Muscle layer of duodenum (tissue), 2 donors: ENCODE data around the gene CACNG8.
"Not testable (repeated sequence)": the region's sequence is repeated elsewhere in the genome, so short reads cannot be mapped to it uniquely, and the experiment has no call there.

Experiments used
- H3K27ac ChIP-seq: one replicate; pipeline ENCODE4 v1.7.0; 2013; ENCODE audit warnings: mild to moderate bottlenecking, low read length
- H3K27me3 ChIP-seq: one replicate; pipeline ENCODE4 v1.7.0; 2013; ENCODE audit warnings: low read depth, mild to moderate bottlenecking, control low read depth, low read length
- H3K36me3 ChIP-seq, 2 donors: one replicate each; pipeline ENCODE4 v1.7.0; 2013; ENCODE audit warnings: low read length in 2 of 2, control low read depth in 1 of 2, mild to moderate bottlenecking in 1 of 2; ENCODE audit not compliant: insufficient read depth in 2 of 2, control insufficient read depth in 1 of 2
- H3K4me1 ChIP-seq, 2 donors: one replicate each; pipeline ENCODE4 v1.7.0; 2013; ENCODE audit warnings: low read length in 2 of 2, mild to moderate bottlenecking in 2 of 2, control low read depth in 1 of 2, moderate library complexity in 1 of 2; ENCODE audit not compliant: insufficient read depth in 2 of 2, control insufficient read depth in 1 of 2
- H3K4me3 ChIP-seq, 2 donors: one replicate each; pipeline ENCODE4 v1.7.0; 2013; ENCODE audit warnings: low read length in 2 of 2, low read depth in 1 of 2, mild to moderate bottlenecking in 1 of 2
- H3K9me3 ChIP-seq, 2 donors: one replicate each; pipeline ENCODE4 v1.7.0; 2013; ENCODE audit warnings: low read length in 2 of 2, control low read depth in 1 of 2, mild to moderate bottlenecking in 1 of 2; ENCODE audit not compliant: control insufficient read depth in 1 of 2
- donor health status: healthy.

CACNG8 gene

DNA sequence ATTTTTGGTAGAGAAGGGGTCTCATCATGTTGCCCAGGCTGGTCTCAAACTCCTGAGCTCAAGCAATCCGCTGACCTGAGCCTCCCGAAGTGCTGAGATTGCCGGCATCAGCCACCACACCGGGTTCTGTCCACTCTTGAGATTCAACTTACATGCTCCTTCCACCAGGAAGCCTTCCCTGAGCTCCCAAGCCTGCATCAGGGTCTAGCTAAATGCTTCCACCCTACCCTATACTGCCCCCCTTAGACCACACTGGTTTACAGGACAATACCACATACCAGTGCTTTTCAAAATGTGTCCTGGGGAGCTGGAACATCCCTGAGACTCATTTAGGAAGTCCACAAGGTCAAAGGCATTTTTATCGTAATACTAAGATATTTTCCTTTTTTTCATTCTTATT is 15.1 kb upstream of the CACNG8 start:
- H3K4me1 ChIP-seq = peaks cover 0 to 3% of the 10 kb centered on the region in 2 donors
- no peak overlapping the region for H3K4me3 ChIP-seq
- no peaks in the 10 kb centered on the region for H3K9me3 ChIP-seq
- no peak overlapping the region for H3K27ac ChIP-seq
- peaks cover 5% of the 10 kb centered on the region for H3K27me3 ChIP-seq
- H3K36me3 ChIP-seq = no peaks in the 10 kb centered on the region

GRCh38 chr19:53948611-53949010 is 14.1 kb upstream of the CACNG8 start:
- not testable (repeated sequence) for H3K27me3 ChIP-seq, H3K36me3 ChIP-seq, H3K4me3 ChIP-seq, H3K27ac ChIP-seq, H3K9me3 ChIP-seq, H3K4me1 ChIP-seq

DNA sequence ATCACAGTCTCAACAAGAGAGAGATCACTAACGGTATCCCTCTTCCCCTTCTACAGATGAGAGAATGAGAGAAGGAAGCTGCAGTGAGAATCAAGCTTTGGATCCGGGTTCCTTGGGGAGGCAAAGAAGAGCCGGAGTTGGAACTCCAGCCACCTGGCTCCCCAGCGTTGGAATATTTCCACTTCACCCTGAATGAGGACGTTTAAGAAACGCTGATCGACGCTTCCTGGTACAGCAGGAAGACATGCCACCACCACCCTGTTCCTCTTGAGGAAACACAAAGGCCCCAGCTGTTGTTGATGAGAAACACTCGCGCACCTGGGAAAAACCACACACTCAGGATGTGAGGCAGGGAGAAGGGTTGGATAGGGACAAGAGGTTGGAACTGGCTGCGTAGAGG is 11.3 kb upstream of the CACNG8 start:
- H3K27me3 ChIP-seq = no peaks in the 10 kb centered on the region
- no peaks in the 10 kb centered on the region for H3K4me1 ChIP-seq
- H3K9me3 ChIP-seq = no peaks in the 10 kb centered on the region
- no peaks in the 10 kb centered on the region for H3K36me3 ChIP-seq
- no peak overlapping the region for H3K27ac ChIP-seq
- no peak overlapping the region for H3K4me3 ChIP-seq

DNA sequence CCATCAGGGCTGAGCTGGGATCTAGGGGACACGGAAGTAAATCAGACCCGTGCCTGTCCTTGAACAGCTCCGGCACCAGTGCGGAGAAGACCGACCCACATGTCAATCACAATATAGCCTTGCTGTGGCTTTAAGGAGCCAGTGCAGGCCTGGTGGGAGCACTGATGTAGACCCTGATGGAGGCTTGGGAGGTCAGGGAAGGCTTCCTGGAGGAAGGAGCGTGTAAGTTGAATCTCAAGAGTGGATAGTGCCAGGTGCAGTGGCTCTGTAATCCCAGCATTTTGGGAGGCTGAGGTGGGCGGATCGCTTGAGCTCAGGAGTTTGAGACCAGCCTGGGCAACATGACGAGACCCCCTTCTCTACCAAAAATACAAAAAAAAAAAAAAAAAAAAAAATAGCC is 10.8 kb upstream of the CACNG8 start:
- H3K4me1 ChIP-seq = no peaks in the 10 kb centered on the region
- H3K36me3 ChIP-seq = no peaks in the 10 kb centered on the region
- H3K4me3 ChIP-seq = no peak overlapping the region
- no peak overlapping the region for H3K27ac ChIP-seq
- H3K9me3 ChIP-seq = no peaks in the 10 kb centered on the region
- H3K27me3 ChIP-seq = no peaks in the 10 kb centered on the region

- Histone ChIP-seq H3K27ac (no peak overlapping the region), H3K27me3 (peaks cover 12% of the 10 kb centered on the region), H3K4me3 (no peak overlapping the region), H3K36me3 (no peaks in the 10 kb centered on the region), H3K9me3 (no peaks in the 10 kb centered on the region), H3K4me1 (no peaks in the 10 kb centered on the region)
Observed at GRCh38 chr19:53953383-53953782, 9.4 kb upstream of the CACNG8 start.

- no peak overlapping the region for H3K4me3 ChIP-seq
- no peaks in the 10 kb centered on the region for H3K36me3 ChIP-seq
- H3K4me1 ChIP-seq = no peaks in the 10 kb centered on the region
- no peaks in the 10 kb centered on the region for H3K9me3 ChIP-seq
- H3K27me3 ChIP-seq = peaks cover 30% of the 10 kb centered on the region
- no peak overlapping the region for H3K27ac ChIP-seq
Observed at GRCh38 chr19:53957448-53958167, 5.1 kb upstream of the CACNG8 start.

DNA sequence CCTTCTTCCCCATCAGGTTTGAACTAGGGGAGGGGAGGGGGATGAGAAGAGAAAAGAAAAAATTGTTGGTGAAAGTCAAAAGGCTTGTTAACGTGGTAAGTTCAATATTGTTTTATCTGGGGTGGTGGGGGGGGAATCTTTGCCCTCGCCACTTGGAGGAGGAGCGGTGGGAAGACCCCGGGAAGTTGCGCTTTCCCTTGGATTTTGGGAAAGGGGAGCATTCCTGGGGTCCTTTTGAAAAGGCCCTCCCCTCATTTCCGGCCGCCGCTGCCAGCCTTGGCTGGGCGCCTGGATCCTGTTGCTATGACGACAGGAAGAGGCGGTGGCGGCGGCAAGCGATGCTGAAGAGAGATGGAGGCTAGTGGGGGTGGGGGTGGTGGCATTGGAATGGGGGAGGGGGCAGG is 4.6 kb upstream of the CACNG8 start:
- H3K27me3 ChIP-seq = peaks cover 30% of the 10 kb centered on the region
- no peak overlapping the region for H3K27ac ChIP-seq
- no peak overlapping the region for H3K4me3 ChIP-seq
- no peaks in the 10 kb centered on the region for H3K36me3 ChIP-seq
- no peaks in the 10 kb centered on the region for H3K4me1 ChIP-seq
- H3K9me3 ChIP-seq = no peaks in the 10 kb centered on the region

DNA sequence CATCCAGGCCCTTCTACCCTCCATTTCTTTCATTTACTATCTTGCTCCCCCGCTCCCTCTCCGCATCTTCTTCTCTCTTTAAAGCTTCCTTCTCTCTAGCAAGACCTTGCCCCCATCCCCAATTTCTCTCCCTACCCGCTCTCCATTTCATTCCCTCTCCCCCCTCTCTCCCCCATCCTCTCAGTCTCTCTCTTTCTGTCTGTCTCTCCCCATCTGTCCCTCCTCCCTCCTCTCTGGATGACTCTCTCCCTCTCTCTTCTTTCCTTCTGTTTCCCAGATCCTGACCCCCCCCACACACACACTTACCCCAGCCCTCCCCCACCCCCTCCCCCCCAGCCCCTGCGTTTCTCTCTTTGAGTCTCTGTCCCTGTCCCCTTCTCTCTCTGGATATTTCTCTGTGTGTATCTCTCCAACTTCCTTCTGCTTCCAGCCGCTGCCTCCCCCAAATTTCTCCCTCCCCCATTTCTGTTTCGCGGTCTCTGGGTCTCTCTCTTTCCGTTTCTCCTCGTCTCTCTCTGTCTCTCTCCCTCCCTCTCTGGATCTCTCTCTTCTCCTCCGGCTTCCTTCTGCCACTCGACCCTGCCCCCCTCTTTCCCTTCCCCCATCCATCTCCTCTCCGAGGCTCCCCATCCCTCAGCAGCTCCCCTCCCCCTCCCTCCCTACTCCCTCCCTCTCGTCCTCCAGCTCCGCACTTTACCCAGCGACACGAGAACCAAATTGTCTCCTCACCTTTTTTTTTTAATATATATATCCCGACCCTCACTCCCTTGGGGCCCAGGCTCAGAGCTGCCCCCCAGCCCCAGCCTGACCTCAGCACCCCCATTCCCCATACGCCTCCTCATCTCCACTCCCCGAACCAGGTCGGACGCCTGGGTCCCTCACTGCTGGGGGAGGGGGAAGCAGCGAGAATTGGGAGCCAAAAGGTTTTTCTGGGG is 3.6 kb upstream of the CACNG8 start:
- no peak overlapping the region for H3K4me3 ChIP-seq
- H3K27ac ChIP-seq = no peak overlapping the region
- no peaks in the 10 kb centered on the region for H3K9me3 ChIP-seq
- peaks cover 30% of the 10 kb centered on the region for H3K27me3 ChIP-seq
- no peaks in the 10 kb centered on the region for H3K36me3 ChIP-seq
- no peaks in the 10 kb centered on the region for H3K4me1 ChIP-seq

GRCh38 chr19:53960187-53960586 is 2.5 kb upstream of the CACNG8 start:
- Histone ChIP-seq H3K9me3 (no peaks in the 10 kb centered on the region), H3K27ac (no peak overlapping the region), H3K4me1 (no peaks in the 10 kb centered on the region), H3K27me3 (peaks cover 30% of the 10 kb centered on the region), H3K36me3 (no peaks in the 10 kb centered on the region), H3K4me3 (no peak overlapping the region)

GRCh38 chr19:53960886-53961285 is 1.9 kb upstream of the CACNG8 start:
- no peaks in the 10 kb centered on the region for H3K36me3 ChIP-seq
- no peak overlapping the region for H3K27ac ChIP-seq
- H3K9me3 ChIP-seq = no peaks in the 10 kb centered on the region
- no peaks in the 10 kb centered on the region for H3K4me1 ChIP-seq
- peaks cover 30% of the 10 kb centered on the region for H3K27me3 ChIP-seq
- no peak overlapping the region for H3K4me3 ChIP-seq

DNA sequence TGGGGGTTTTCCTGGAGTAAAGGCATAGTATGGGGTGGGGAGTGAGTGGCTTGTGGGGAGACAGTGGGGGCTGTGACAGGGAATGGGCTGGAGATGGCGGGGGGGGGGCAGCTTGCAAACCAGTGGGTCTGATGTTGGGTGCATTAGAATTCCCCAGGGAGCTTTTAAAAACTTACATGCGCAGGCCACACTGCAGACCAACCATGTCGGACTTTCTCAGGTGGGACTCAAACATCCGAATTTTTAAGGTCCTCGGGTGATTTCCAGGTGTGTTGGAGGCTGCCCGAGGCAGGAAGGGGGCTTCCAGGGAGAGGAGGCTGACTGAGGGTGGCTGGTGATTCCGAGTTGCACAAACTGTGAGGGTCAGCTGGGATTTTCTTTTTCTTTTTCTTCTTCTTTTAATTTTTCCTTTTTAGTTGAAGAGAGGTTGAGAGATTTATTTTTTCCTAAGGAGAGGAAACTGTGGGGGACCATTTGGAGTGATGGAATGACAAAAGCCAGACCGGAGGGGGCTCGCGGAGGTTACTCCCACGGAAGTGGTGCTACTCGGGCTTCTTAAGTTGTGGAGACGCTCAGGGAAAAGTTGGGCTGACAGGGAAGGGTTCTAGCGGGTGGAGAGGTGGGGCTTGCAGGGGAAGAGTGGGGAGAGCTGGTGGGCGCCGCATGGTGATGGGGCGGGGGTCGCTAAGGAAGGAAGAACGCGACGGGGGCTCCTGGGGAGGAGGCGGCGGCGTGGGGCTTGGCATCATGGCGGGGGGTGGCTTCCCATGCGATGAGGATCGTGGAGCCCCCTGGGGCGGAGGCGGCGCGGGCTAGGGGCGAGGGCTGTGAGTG is 997 bp upstream of the CACNG8 start:
- Histone ChIP-seq H3K27me3 (peaks cover 30% of the 10 kb centered on the region), H3K9me3 (no peaks in the 10 kb centered on the region), H3K4me1 (no peaks in the 10 kb centered on the region), H3K4me3 (no peak overlapping the region), H3K27ac (no peak overlapping the region), H3K36me3 (no peaks in the 10 kb centered on the region)
